GM12878 (cell line): Measurements from ENCODE around the gene NAV2. TPM values are rescaled to one million over a fixed set of nuclear protein-coding genes. Genes with fewer than 3 reads are reported as not detected.

Experiments used
- ATAC-seq: fragments of 200-7000 bp; cut with Tn5 transposase; 3 replicates; pipeline ENCODE4 v1.9.1; 2020; ENCODE audit warnings: mild to moderate bottlenecking, moderate library complexity
- BruUV-seq: library from RNA; stranded (reverse); fragments of 400-500 nt; replicated peaks from 2 replicates; lab custom pipeline; 2021; lab: Mats Ljungman, UMichigan
- CTCF ChIA-PET: fragments of 300-600 bp; sonication (Branson Sonifier 250); formaldehyde crosslinking; extraction: SDS; loops from one replicate; lab custom pipeline; 2021; ENCODE audit warnings: inconsistent platforms; lab: Yijun Ruan, JAX
- POLR2A ChIA-PET: fragments of 350-600 bp; formaldehyde crosslinking; extraction: SDS; loops from one replicate; lab custom pipeline; 2021; ENCODE audit warnings: inconsistent platforms; lab: Charles Lee
- RAD21 ChIA-PET: fragments of 300-600 bp; sonication (Branson Sonifier 250); formaldehyde crosslinking; loops from one replicate; lab custom pipeline; 2023; ENCODE audit warnings: antibody characterized with exemption; ENCODE audit not compliant: unreplicated experiment; lab: Charles Lee
- SMC1A ChIA-PET: fragments of 300-600 bp; sonication (Branson Sonifier 250); formaldehyde crosslinking; loops from one replicate; lab custom pipeline; 2023; ENCODE audit not compliant: unreplicated experiment, uncharacterized antibody; lab: Charles Lee
- DNase-seq: peaks from one replicate; pipeline ENCODE4 v3.0.0-alpha.2; 2011; ENCODE audit warnings: low read depth, low spot score
- FAIRE-seq: peaks from 3 replicates; lab custom pipeline; 2011; peaks lifted over from hg19 to GRCh38; lab: Jason Lieb, UNC
- H2AFZ ChIP-seq: 2 replicates; pipeline ENCODE4 v1.6.0; 2011; ENCODE audit warnings: low read depth, low read length, control low read depth; ENCODE audit not compliant: control insufficient read depth
- H3K27ac ChIP-seq: 2 replicates; pipeline ENCODE4 v1.5.1; 2011; ENCODE audit warnings: control low read depth; ENCODE audit not compliant: control insufficient read depth, insufficient read depth
- H3K27me3 ChIP-seq, 2 experiments: replicated peaks in 1 of 2; 2 replicates each; pipeline versions ENCODE4 v1.6.0 to v1.6.1; 2011; ENCODE audit warnings: low read length in 1 of 2; ENCODE audit not compliant: control insufficient read depth in 2 of 2, insufficient read depth in 2 of 2
- H3K36me3 ChIP-seq, 2 experiments: 2 replicates each; pipeline ENCODE4 v1.5.1; 2011; ENCODE audit warnings: low read length in 1 of 2; ENCODE audit not compliant: control insufficient read depth in 2 of 2, insufficient read depth in 2 of 2
- H3K4me1 ChIP-seq: 2 replicates; pipeline ENCODE4 v1.6.1; 2011; ENCODE audit warnings: mild to moderate bottlenecking, low read length, moderate library complexity, mixed read lengths; ENCODE audit not compliant: control insufficient read depth, insufficient read depth
- H3K4me2 ChIP-seq: 2 replicates; pipeline ENCODE4 v1.6.0; 2011; ENCODE audit warnings: control low read depth; ENCODE audit not compliant: control insufficient read depth, insufficient read depth
- H3K4me3 ChIP-seq: fragments of 200-600 bp; sonication (generic); 2 replicates; pipeline ENCODE4 v1.5.1; 2016
- H3K79me2 ChIP-seq: 2 replicates; pipeline ENCODE4 v1.6.0; 2011; ENCODE audit warnings: low read length; ENCODE audit not compliant: control insufficient read depth, insufficient read depth
- H3K9ac ChIP-seq: 2 replicates; pipeline ENCODE4 v1.8.0; 2011; ENCODE audit warnings: low read length, control low read depth, mixed read lengths; ENCODE audit not compliant: control insufficient read depth, insufficient read depth
- H3K9me3 ChIP-seq: replicated peaks from 3 replicates; pipeline ENCODE4 v1.5.1; 2011; ENCODE audit warnings: mild to moderate bottlenecking, low read length; ENCODE audit not compliant: control insufficient read depth, insufficient read depth
- H4K20me1 ChIP-seq: 2 replicates; pipeline ENCODE4 v1.6.0; 2011; ENCODE audit not compliant: control insufficient read depth, insufficient read depth
- CBFB ChIP-seq: IDR thresholded peaks from 2 replicates; pipeline ENCODE4 v1.6.1; 2016; ENCODE audit warnings: antibody characterized with exemption, low read depth
- GABPA ChIP-seq: IDR thresholded peaks from 2 replicates; pipeline ENCODE4 v1.6.1; 2014; ENCODE audit warnings: antibody characterized with exemption, low read depth, mild to moderate bottlenecking, inconsistent platforms
- MTA2 ChIP-seq: fragments of 450-650 bp; IDR thresholded peaks from 2 replicates; pipeline ENCODE4 v1.6.1; 2016; ENCODE audit warnings: low read depth, mild to moderate bottlenecking, moderate library complexity
- RCOR1 ChIP-seq: conservative IDR thresholded peaks from 2 replicates; pipeline ENCODE4 v1.6.1; 2012; ENCODE audit warnings: low read depth, low read length, improper control_type of control experiment
- ZBTB4 ChIP-seq: fragments of 450-650 bp; formaldehyde crosslinking; IDR thresholded peaks from 2 replicates; pipeline ENCODE4 v1.4.0; 2022; ENCODE audit warnings: mild to moderate bottlenecking, moderate library complexity
- WGBS: methylation state at CpG from one replicate; pipeline ENCODE4 v1.1.6; 2016; ENCODE audit warnings: low lambda C conversion rate; ENCODE audit not compliant: insufficient replicate concordance, insufficient coverage; ENCODE audit errors: missing lambda C conversion rate; 5-methylcytosine and 5-hydroxymethylcytosine counted together
- in situ Hi-C: fragments of 300-500 bp; cut with MboI; formaldehyde crosslinking; loops from 9 replicates; pipeline ENCODE4 v1.14.3; 2018; ENCODE audit warnings: mixed read lengths
- intact Hi-C: fragments of 100-400 bp; cut with micrococcal nuclease; formaldehyde crosslinking; loops from one replicate; pipeline ENCODE4 v1.14.2; 2022; ENCODE audit not compliant: unreplicated experiment
- polyA plus RNA-seq, 11 experiments: library from polyadenylated mRNA; depleted of rRNA in 4 of 11; unstranded in 6 of 11; stranded (reverse) in 5 of 11; fragments of >200 nt; fragmentation: Nextera tagmentation in 4 of 11; fragmentation: Illumina TruSeq in 1 of 11; extraction: Ambion mirVana in 4 of 11; extraction: Trizol in 1 of 11; gene quantifications; 1 replicate in 1 of 11; 2 replicates in 10 of 11; pipeline versions ENCODE4 v1.2.1 to v1.2.3, GENCODE V29; 2011 to 2016; ENCODE audit warnings: inconsistent platforms in 2 of 11, missing spikeins in 2 of 11, low read depth in 1 of 11
- total RNA-seq, 4 experiments: library from RNA; depleted of rRNA in 3 of 4; stranded (reverse); fragments of >200 nt in 3 of 4; fragmentation: Illumina TruSeq in 1 of 4; extraction: Trizol in 1 of 4; gene quantifications; 2 replicates each; pipeline versions ENCODE4 v1.2.1 to v1.2.3, GENCODE V29; 2013 to 2021

Gene NAV2
- total and polyA plus RNA-seq, 10 of the 15 experiments (the other 5 are each of a cell fraction or from before 2014, with no cell fraction given), result 0.35 to 6.1 (median 1.1) TPM

DNA sequence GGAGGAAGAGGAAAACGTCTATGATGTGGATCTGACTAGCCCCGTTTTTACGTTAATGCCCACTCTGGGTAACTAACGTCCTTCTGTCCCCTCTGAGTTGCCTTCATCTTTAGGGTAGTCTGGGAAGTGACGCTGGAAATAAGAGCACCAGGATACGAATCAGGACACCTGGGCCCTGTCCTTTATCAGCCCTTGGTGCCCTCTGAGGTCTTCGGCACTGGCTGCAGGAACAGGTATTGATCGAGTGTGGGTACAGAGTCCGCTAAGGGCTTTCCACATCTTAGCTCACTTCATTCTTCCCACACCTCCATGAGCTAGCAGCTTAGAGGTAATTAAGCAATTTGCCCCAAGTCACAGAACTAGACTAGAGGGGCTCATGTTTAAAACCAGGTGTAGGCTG lies 223.8 kb downstream of the NAV2 start:
- Histone ChIP-seq H2AFZ (no peak overlapping the region), H3K4me2 (no peak overlapping the region), H3K9me3 (no peaks in the 10 kb centered on the region), H4K20me1 (no peaks in the 10 kb centered on the region), H3K27ac (no peak overlapping the region), H3K4me1 (peaks cover 4% of the 10 kb centered on the region; the same call in 1 of the 2 replicates), H3K4me3 (no peak overlapping the region), H3K36me3 (no peaks in the 10 kb centered on the region; a peak in 1 of 4 replicates), H3K79me2 (no peaks in the 10 kb centered on the region), H3K9ac (no peak overlapping the region), H3K27me3 (no peaks in the 10 kb centered on the region)
- DNase-seq (no peak), FAIRE-seq (no peak), ATAC-seq (no peak)
- POLR2A ChIA-PET, result no interaction called here
- BruUV-seq, result no TSS peak
- CTCF ChIA-PET, result interaction anchor here (0.7 to 5.1 kb wide), 10 partner anchors 10 to 196 kb away, joined by 3 to 28 read pairs (median 6); no protein-coding TSS in a partner anchor
- RAD21 ChIA-PET, result no interaction called here
- intact Hi-C loops (loop anchor here (5.0 kb wide), 1 partner anchor 401 kb away; no protein-coding TSS in a partner anchor), in situ Hi-C loops (no loop called here)
- 47% methylated on average over 9 of the region's 9 CpGs for WGBS
- TF ChIP-seq ZBTB4 (CRISPR knock-in tag) (no peak), MTA2 (no peak), CBFB (no peak), RCOR1 (no peak), GABPA (no peak)
- SMC1A ChIA-PET, result interaction anchor here (1.4 to 2.2 kb wide), 3 partner anchors 10 to 196 kb away, joined by 3 to 8 read pairs (median 4); no protein-coding TSS in a partner anchor
